HepG2 (cell line): ENCODE results near the gene NELFB. TPM values are rescaled to one million over a fixed set of nuclear protein-coding genes. Genes with fewer than 3 reads are reported as not detected.

Experiments
- ATAC-seq: fragments of 200-7000 bp; cut with Tn5 transposase; 3 replicates; pipeline ENCODE4 v1.9.1; 2020; ENCODE audit warnings: mild to moderate bottlenecking, moderate library complexity
- Bru-seq: library from RNA; stranded (reverse); fragments of 400-500 nt; gene quantifications from one replicate; lab custom pipeline; 2021; lab: Mats Ljungman, UMichigan
- BruChase-seq, 2 experiments: library from RNA; stranded (reverse); fragments of 400-500 nt; gene quantifications; one replicate each; lab custom pipeline; 2021; lab: Mats Ljungman, UMichigan
- BruUV-seq: library from RNA; stranded (reverse); fragments of 400-500 nt; replicated peaks from 2 replicates; lab custom pipeline; 2021; lab: Mats Ljungman, UMichigan
- CTCF ChIA-PET: fragments of 300-600 bp; formaldehyde crosslinking; extraction: SDS; loops from one replicate; lab custom pipeline; 2021; ENCODE audit warnings: low total read pairs, inconsistent platforms, low intra/inter-chr PET ratio; lab: Yijun Ruan, JAX
- POLR2A ChIA-PET: fragments of 350-600 bp; sonication (Branson Sonifier 250); formaldehyde crosslinking; loops from one replicate; lab custom pipeline; 2020; ENCODE audit warnings: antibody characterized with exemption, inconsistent platforms; lab: Yijun Ruan, JAX
- DNase-seq: peaks from one replicate; pipeline ENCODE4 v3.0.0-alpha.2; 2015; ENCODE audit warnings: low spot score
- FAIRE-seq: peaks from 3 replicates; lab custom pipeline; 2011; peaks lifted over from hg19 to GRCh38; lab: Jason Lieb, UNC
- H2AFZ ChIP-seq: one replicate; pipeline ENCODE4 v1.6.1; 2011; ENCODE audit warnings: low read length, inconsistent platforms
- H3K27ac ChIP-seq: fragments of 300-600 bp; 3 replicates; pipeline ENCODE4 v1.8.0; 2011; ENCODE audit warnings: mixed run types, mild to moderate bottlenecking, mixed read lengths, low read length, inconsistent platforms; ENCODE audit not compliant: insufficient read depth; ENCODE audit errors: extremely low read length
- H3K27me3 ChIP-seq, 2 experiments: fragments of 200-600 bp in 1 of 2; 2 replicates in 1 of 2; 3 replicates in 1 of 2; pipeline versions ENCODE4 v1.6.0 to v1.8.0; 2011; ENCODE audit warnings: low read length in 2 of 2, mild to moderate bottlenecking in 2 of 2, moderate library complexity in 2 of 2, inconsistent platforms in 1 of 2; ENCODE audit not compliant: insufficient read depth in 2 of 2, control insufficient read depth in 1 of 2
- H3K36me3 ChIP-seq, 2 experiments: fragments of 200-600 bp in 1 of 2; replicated peaks in 1 of 2; 2 replicates in 1 of 2; 3 replicates in 1 of 2; pipeline versions ENCODE4 v1.5.1 to v1.8.0; 2011; ENCODE audit warnings: low read length in 2 of 2, inconsistent platforms in 1 of 2; ENCODE audit not compliant: insufficient read depth in 2 of 2, control insufficient read depth in 1 of 2
- H3K4me1 ChIP-seq: 2 replicates; pipeline ENCODE4 v1.5.1; 2012; ENCODE audit warnings: low read length, inconsistent platforms; ENCODE audit not compliant: insufficient read depth
- H3K4me2 ChIP-seq: 2 replicates; pipeline ENCODE4 v1.6.0; 2011; ENCODE audit warnings: low read depth, low read length, inconsistent platforms
- H3K4me3 ChIP-seq, 3 experiments: fragments of 200-600 bp in 1 of 3; sonication (generic), shearing (Covaris generic) in 1 of 3; replicated peaks in 1 of 3; 2 replicates each; pipeline ENCODE4 v1.5.1; 2011 to 2016; ENCODE audit warnings: low read length in 3 of 3, inconsistent platforms in 2 of 3, low read depth in 2 of 3, mild to moderate bottlenecking in 2 of 3, control low read depth in 1 of 3, mixed read lengths in 1 of 3; ENCODE audit not compliant: insufficient read depth in 1 of 3
- H3K79me2 ChIP-seq: one replicate; pipeline ENCODE4 v1.6.1; 2011; ENCODE audit warnings: low read length, inconsistent platforms; ENCODE audit not compliant: insufficient read depth
- H3K9ac ChIP-seq: 2 replicates; pipeline ENCODE4 v1.6.0; 2011; ENCODE audit warnings: mild to moderate bottlenecking, low read depth, low read length, inconsistent platforms; ENCODE audit not compliant: insufficient read depth
- H3K9me3 ChIP-seq: 2 replicates; pipeline ENCODE4 v1.5.1; 2012; ENCODE audit warnings: mild to moderate bottlenecking, low read length
- H4K20me1 ChIP-seq: 2 replicates; pipeline ENCODE4 v1.6.0; 2011; ENCODE audit warnings: inconsistent platforms, mild to moderate bottlenecking, low read length, moderate library complexity; ENCODE audit not compliant: insufficient read depth
- GABPB1 ChIP-seq: IDR thresholded peaks from 2 replicates; pipeline ENCODE4 v1.6.1; 2016; ENCODE audit warnings: mild to moderate bottlenecking, missing genetic modification reagents, moderate library complexity, missing compliant biosample characterization
- HOXA3 ChIP-seq: sonication (generic); formaldehyde crosslinking; IDR thresholded peaks from 2 replicates; pipeline ENCODE4 v1.5.0; 2020; ENCODE audit warnings: missing genetic modification reagents
- MAFF ChIP-seq: IDR thresholded peaks from 2 replicates; pipeline ENCODE4 v1.6.1; 2011; ENCODE audit warnings: low read depth, low read length, improper control_type of control experiment
- PHF5A ChIP-seq: IDR thresholded peaks from one replicate; pipeline ENCODE4 v1.6.1; 2018; ENCODE audit warnings: low read depth, missing genetic modification reagents; ENCODE audit not compliant: unreplicated experiment
- SRF ChIP-seq: IDR thresholded peaks from 2 replicates; pipeline ENCODE4 v1.6.1; 2011; ENCODE audit warnings: mild to moderate bottlenecking, low read depth, low read length, moderate library complexity
- TARDBP ChIP-seq: sonication (generic); formaldehyde crosslinking; IDR thresholded peaks from 2 replicates; pipeline ENCODE4 v1.8.0; 2022; ENCODE audit warnings: mild to moderate bottlenecking, missing genetic modification reagents
- ZNF781 ChIP-seq: sonication (generic); formaldehyde crosslinking; IDR thresholded peaks from 2 replicates; pipeline ENCODE4 v1.5.1; 2020; ENCODE audit warnings: borderline replicate concordance, mild to moderate bottlenecking, missing genetic modification reagents; ENCODE audit errors: not compliant biosample characterization
- WGBS: methylation state at CpG from one replicate; pipeline ENCODE4 v1.1.6; 2017; ENCODE audit warnings: low lambda C conversion rate; 5-methylcytosine and 5-hydroxymethylcytosine counted together
- in situ Hi-C: cut with HindIII; loops from 2 replicates; pipeline ENCODE4 v1.10.0; 2017; ENCODE audit warnings: low pct_unique_long_range_greater_than_20kb; ENCODE audit not compliant: extremely low pct_ligation_motif_present
- intact Hi-C: fragments of 100-400 bp; cut with micrococcal nuclease; formaldehyde crosslinking; loops from one replicate; pipeline ENCODE4 v1.10.0; 2022; ENCODE audit not compliant: unreplicated experiment
- long read RNA-seq, 2 experiments: library from RNA in 1 of 2; library from polyadenylated mRNA in 1 of 2; stranded (forward) in 1 of 2; unstranded in 1 of 2; transcript quantifications; one replicate each; pipeline ENCODE4 v2.0.0, GENCODE V29; 2019 to 2022
- polyA minus RNA-seq, 3 experiments: library from RNA; depleted of rRNA, polyadenylated mRNA; stranded (reverse); fragments of >200 nt; gene quantifications; 2 replicates each; pipeline ENCODE4 v1.2.3, GENCODE V29; 2011; ENCODE audit warnings: low replicate concordance in 1 of 3
- polyA plus RNA-seq, 8 experiments: library from polyadenylated mRNA; depleted of rRNA in 3 of 8; stranded (reverse) in 7 of 8; unstranded in 1 of 8; fragments of >200 nt; fragmentation: Illumina TruSeq in 4 of 8; extraction: Trizol in 4 of 8; gene quantifications; 2 replicates each; pipeline versions ENCODE4 v1.2.1 to v1.2.3, GENCODE V29; 2011 to 2016; ENCODE audit warnings: low read depth in 4 of 8, missing spikeins in 1 of 8, mixed read lengths in 1 of 8; ENCODE audit not compliant: insufficient read depth in 1 of 8
- total RNA-seq, 5 experiments: library from RNA; depleted of rRNA; stranded (reverse); fragments of >200 nt; fragmentation: Illumina TruSeq; extraction: Trizol; gene quantifications; 2 replicates each; pipeline ENCODE4 v1.2.3, GENCODE V29; 2016; ENCODE audit warnings: low read depth in 1 of 5
- TF ChIP-seq, protein P1 (sequence below): sonication (generic); formaldehyde crosslinking; IDR thresholded peaks from 2 replicates; pipeline ENCODE4 v1.9.0; 2021; ENCODE audit warnings: missing genetic modification reagents, borderline replicate concordance
- TF ChIP-seq, protein P2 (sequence below): sonication (generic); formaldehyde crosslinking; IDR thresholded peaks from 2 replicates; pipeline ENCODE4 v1.4.0; 2020; ENCODE audit warnings: missing genetic modification reagents, borderline replicate concordance
- TF ChIP-seq, protein P3 (sequence below): sonication (generic); formaldehyde crosslinking; IDR thresholded peaks from 2 replicates; pipeline ENCODE4 v1.9.0; 2021; ENCODE audit warnings: missing genetic modification reagents, mild to moderate bottlenecking, borderline replicate concordance
- TF ChIP-seq, protein P4 (sequence below): sonication (generic); formaldehyde crosslinking; IDR thresholded peaks from 2 replicates; pipeline ENCODE4 v1.4.0; 2020; ENCODE audit warnings: missing genetic modification reagents

The NELFB gene
- total RNA-seq (2016; rRNA removed; fragmentation: Illumina TruSeq; extraction: Trizol) (38.7 and 45.8 TPM in 2 replicates), polyA plus RNA-seq (2011; rRNA removed) (26.5 and 38.0 TPM in 2 replicates), polyA minus RNA-seq (2011; rRNA and poly(A)+ RNA removed; ENCODE audit: low replicate concordance) (63.2 and 70.3 TPM in 2 replicates), Bru-seq, nascent RNA (percentile 58 among the genes with signal in this experiment), BruChase-seq, experiment 1, labeled RNA remaining after a 6-hour chase (percentile 81 among the genes with signal in this experiment), BruChase-seq, experiment 2, labeled RNA remaining after a 2-hour chase (percentile 74 among the genes with signal in this experiment)
- total RNA-seq (2016; cell fraction: cytosol; rRNA removed; fragmentation: Illumina TruSeq; extraction: Trizol; ENCODE audit: low read depth), result 11.1 and 13.7 TPM in 2 replicates
- 33.9 and 46.1 TPM in 2 replicates for total RNA-seq (2016; cell fraction: insoluble cytoplasmic fraction; rRNA removed; fragmentation: Illumina TruSeq; extraction: Trizol)
- total RNA-seq (2016; cell fraction: membrane; rRNA removed; fragmentation: Illumina TruSeq; extraction: Trizol), result 31.9 and 34.1 TPM in 2 replicates
- total RNA-seq (2016; cell fraction: nucleus; rRNA removed; fragmentation: Illumina TruSeq; extraction: Trizol), result 19.5 and 22.8 TPM in 2 replicates
- polyA plus RNA-seq (2011; cell fraction: cytosol; rRNA removed), result 31.2 and 47.6 TPM in 2 replicates
- polyA plus RNA-seq (2011; cell fraction: nucleus; rRNA removed), result 58.0 and 66.2 TPM in 2 replicates
- 37.0 and 38.0 TPM in 2 replicates for polyA plus RNA-seq (2012)
- 13.2 and 13.7 TPM in 2 replicates for polyA plus RNA-seq (2016; cell fraction: cytosol; fragmentation: Illumina TruSeq; extraction: Trizol; ENCODE audit: low read depth)
- polyA plus RNA-seq (2016; cell fraction: insoluble cytoplasmic fraction; fragmentation: Illumina TruSeq; extraction: Trizol; ENCODE audit: low read depth), result 38.8 and 48.5 TPM in 2 replicates
- polyA plus RNA-seq (2016; cell fraction: membrane; fragmentation: Illumina TruSeq; extraction: Trizol; ENCODE audit: low read depth), result 24.3 and 28.9 TPM in 2 replicates
- polyA plus RNA-seq (2016; cell fraction: nucleus; fragmentation: Illumina TruSeq; extraction: Trizol; ENCODE audit: insufficient read depth, low read depth), result 40.4 and 45.0 TPM in 2 replicates
- 28.7 and 31.0 TPM in 2 replicates for polyA minus RNA-seq (2011; cell fraction: cytosol; rRNA and poly(A)+ RNA removed)
- polyA minus RNA-seq (2011; cell fraction: nucleus; rRNA and poly(A)+ RNA removed), result 10.3 and 11.6 TPM in 2 replicates
- long read RNA-seq, experiment 1, partial matches to known transcripts, result 5 of 16 reads
- long read RNA-seq, experiment 1, other reads (novel, unspliced or antisense), result 9 of 16 reads
- long read RNA-seq, experiment 2, transcript NELFB-201 (13 exons, 2,698 nt), result major isoform, 82 of 154 reads
- long read RNA-seq, experiment 2, partial matches to known transcripts, result 45 of 154 reads
- long read RNA-seq, experiment 2, other reads (novel, unspliced or antisense), result 27 of 154 reads

DNA sequence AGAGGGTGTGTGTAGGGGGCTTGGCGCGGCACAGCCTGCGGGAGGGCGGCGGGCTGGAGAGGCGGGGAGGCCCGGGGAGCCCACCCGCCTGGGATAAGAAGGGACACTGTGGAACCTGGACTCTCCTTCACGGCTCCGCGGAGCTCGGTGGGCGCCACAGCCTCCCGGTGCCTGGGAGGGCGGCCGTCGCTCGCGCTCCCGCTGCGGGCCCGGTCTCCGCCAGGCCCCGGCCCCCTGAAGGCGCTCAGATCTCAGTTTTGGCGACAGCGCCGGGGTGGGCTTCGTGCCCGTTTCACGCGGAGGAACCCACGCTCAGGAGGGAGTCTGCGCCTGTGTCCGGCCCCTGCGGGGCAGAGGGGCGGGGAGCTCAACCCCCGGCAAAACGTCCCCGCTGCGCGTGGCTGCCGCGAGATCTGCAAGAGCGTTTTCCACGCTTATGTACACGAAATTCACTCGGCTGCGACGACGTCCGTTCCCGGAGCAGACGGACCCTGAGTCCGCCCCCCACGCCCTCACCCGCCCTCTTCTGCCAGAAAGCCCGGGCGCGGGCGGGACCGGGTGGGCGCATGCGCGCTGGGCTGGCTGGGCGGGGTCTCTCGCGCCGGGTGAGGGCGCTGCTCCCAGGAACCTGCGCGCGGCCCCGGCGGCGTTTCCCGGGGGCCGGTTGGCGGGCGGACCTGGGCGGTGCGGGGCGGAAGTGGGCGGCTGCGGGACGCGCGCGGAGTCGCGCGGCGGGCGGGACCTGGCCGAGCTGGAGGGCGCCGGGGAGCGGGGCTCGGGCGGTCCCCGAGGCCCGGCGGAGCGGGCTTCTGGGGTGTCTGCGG, at the start of gene NELFB:
Gene NELFB, plus strand, starts transcription at position 704 of the 824 bp plus-strand sequence.
- peak within 1 kb of the TSS; percentile 80 for H3K27ac ChIP-seq
- CTCF ChIA-PET, result no interaction called here
- H2AFZ ChIP-seq, result no peak within 1 kb of the TSS
- BruUV-seq, result TSS peak; percentile 69
- no peak for FAIRE-seq
- H3K9me3 ChIP-seq, result no peaks in the 10 kb centered on the region
- peak within 1 kb of the TSS; percentile 91 to 98 (median 91) for H3K4me3 ChIP-seq
- H3K79me2 ChIP-seq, result peaks cover 18% of the 10 kb centered on the region
- peaks cover 57% of the 10 kb centered on the region for H3K4me1 ChIP-seq
- H3K36me3 ChIP-seq, result peaks cover 11 to 17% of the 10 kb centered on the region in 2 experiments; a peak in 4 of 5 replicates
- DNase-seq, result peak; percentile 76
- no peaks in the 10 kb centered on the region for H4K20me1 ChIP-seq
- 4% methylated on average over 8 of the region's 105 CpGs for WGBS
- H3K4me2 ChIP-seq, result peak within 1 kb of the TSS; percentile 91
- in situ Hi-C loops (no loop called here), intact Hi-C loops (no loop called here)
- POLR2A ChIA-PET, result interaction anchor here (0.8 to 14.2 kb wide), 15 partner anchors 12 to 199 kb away, joined by 3 to 317 read pairs (median 4); partner anchors contain the start of genes ANAPC2, ENTPD8, EXD3 and NOXA1
- no peaks in the 10 kb centered on the region; a peak in 1 of 5 replicates for H3K27me3 ChIP-seq
- ATAC-seq, result peak; percentile 53
- peak within 1 kb of the TSS; percentile 86 for H3K9ac ChIP-seq
- TF ChIP-seq, protein P1, sequence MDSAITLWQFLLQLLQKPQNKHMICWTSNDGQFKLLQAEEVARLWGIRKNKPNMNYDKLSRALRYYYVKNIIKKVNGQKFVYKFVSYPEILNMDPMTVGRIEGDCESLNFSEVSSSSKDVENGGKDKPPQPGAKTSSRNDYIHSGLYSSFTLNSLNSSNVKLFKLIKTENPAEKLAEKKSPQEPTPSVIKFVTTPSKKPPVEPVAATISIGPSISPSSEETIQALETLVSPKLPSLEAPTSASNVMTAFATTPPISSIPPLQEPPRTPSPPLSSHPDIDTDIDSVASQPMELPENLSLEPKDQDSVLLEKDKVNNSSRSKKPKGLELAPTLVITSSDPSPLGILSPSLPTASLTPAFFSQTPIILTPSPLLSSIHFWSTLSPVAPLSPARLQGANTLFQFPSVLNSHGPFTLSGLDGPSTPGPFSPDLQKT (CRISPR knock-in tag), result no peak
- no peak for TF ChIP-seq TARDBP (CRISPR knock-in tag)
- TF ChIP-seq SRF, result peak; percentile 65
- TF ChIP-seq, protein P2, sequence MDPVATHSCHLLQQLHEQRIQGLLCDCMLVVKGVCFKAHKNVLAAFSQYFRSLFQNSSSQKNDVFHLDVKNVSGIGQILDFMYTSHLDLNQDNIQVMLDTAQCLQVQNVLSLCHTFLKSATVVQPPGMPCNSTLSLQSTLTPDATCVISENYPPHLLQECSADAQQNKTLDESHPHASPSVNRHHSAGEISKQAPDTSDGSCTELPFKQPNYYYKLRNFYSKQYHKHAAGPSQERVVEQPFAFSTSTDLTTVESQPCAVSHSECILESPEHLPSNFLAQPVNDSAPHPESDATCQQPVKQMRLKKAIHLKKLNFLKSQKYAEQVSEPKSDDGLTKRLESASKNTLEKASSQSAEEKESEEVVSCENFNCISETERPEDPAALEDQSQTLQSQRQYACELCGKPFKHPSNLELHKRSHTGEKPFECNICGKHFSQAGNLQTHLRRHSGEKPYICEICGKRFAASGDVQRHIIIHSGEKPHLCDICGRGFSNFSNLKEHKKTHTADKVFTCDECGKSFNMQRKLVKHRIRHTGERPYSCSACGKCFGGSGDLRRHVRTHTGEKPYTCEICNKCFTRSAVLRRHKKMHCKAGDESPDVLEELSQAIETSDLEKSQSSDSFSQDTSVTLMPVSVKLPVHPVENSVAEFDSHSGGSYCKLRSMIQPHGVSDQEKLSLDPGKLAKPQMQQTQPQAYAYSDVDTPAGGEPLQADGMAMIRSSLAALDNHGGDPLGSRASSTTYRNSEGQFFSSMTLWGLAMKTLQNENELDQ (CRISPR knock-in tag), result no peak
- TF ChIP-seq GABPB1 (CRISPR knock-in tag), result peak; percentile 89
- TF ChIP-seq HOXA3 (CRISPR knock-in tag), result peak; percentile 94
- TF ChIP-seq MAFF, result no peak
- TF ChIP-seq, protein P3, sequence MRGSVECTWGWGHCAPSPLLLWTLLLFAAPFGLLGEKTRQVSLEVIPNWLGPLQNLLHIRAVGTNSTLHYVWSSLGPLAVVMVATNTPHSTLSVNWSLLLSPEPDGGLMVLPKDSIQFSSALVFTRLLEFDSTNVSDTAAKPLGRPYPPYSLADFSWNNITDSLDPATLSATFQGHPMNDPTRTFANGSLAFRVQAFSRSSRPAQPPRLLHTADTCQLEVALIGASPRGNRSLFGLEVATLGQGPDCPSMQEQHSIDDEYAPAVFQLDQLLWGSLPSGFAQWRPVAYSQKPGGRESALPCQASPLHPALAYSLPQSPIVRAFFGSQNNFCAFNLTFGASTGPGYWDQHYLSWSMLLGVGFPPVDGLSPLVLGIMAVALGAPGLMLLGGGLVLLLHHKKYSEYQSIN (CRISPR knock-in tag), result no peak
- TF ChIP-seq PHF5A (CRISPR knock-in tag), result no peak
- peak; percentile 28 for TF ChIP-seq ZNF781 (CRISPR knock-in tag)
- TF ChIP-seq, protein P4, sequence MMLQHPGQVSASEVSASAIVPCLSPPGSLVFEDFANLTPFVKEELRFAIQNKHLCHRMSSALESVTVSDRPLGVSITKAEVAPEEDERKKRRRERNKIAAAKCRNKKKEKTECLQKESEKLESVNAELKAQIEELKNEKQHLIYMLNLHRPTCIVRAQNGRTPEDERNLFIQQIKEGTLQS (CRISPR knock-in tag), result no peak
